Measurements from ENCODE around the gene PCBP3. TPM values are rescaled to one million over a fixed set of nuclear protein-coding genes. Genes with fewer than 3 reads are reported as not detected.

The PCBP3 gene
- total RNA-seq, 4 donors from 2014 or later, result 0.77 to 8.6 (median 3.2) TPM; not detected in 1

DNA sequence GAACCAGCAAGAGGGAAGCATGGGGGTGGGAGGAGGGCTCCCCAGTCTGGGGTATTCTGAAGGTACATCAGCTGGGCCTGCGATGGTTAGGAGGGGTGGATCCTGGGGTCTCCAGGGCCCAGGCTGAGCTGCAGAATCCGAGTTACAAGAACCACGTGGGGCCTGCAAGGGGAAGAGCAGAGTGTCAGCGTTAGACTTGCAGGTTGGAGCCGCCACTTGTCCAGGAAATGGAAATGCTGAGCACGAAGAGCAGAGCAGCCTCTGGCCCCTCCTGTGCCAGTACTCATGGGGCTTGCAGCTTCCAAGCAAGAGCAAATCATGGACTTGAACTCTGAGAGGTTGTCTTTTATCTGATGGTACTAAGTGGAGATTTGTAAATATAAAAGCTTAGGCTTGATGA, 290.6 kb downstream of the PCBP3 start:
- TF ChIP-seq POLR2A (IDR thresholded peaks at IDR 0.05), result no peak
- TF ChIP-seq, protein P1, sequence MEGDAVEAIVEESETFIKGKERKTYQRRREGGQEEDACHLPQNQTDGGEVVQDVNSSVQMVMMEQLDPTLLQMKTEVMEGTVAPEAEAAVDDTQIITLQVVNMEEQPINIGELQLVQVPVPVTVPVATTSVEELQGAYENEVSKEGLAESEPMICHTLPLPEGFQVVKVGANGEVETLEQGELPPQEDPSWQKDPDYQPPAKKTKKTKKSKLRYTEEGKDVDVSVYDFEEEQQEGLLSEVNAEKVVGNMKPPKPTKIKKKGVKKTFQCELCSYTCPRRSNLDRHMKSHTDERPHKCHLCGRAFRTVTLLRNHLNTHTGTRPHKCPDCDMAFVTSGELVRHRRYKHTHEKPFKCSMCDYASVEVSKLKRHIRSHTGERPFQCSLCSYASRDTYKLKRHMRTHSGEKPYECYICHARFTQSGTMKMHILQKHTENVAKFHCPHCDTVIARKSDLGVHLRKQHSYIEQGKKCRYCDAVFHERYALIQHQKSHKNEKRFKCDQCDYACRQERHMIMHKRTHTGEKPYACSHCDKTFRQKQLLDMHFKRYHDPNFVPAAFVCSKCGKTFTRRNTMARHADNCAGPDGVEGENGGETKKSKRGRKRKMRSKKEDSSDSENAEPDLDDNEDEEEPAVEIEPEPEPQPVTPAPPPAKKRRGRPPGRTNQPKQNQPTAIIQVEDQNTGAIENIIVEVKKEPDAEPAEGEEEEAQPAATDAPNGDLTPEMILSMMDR (IDR thresholded peaks at IDR 0.05), result no peak
- Histone ChIP-seq H3K4me1 (no peaks in the 10 kb centered on the region), H3K27ac (no peak overlapping the region), H3K9me3 (peaks cover 0 to 11% of the 10 kb centered on the region in 2 donors), H3K27me3 (no peaks in the 10 kb centered on the region), H3K36me3 (no peaks in the 10 kb centered on the region), H3K4me3 (no peak overlapping the region)
- intact Hi-C loops (cut with DNase I; ENCODE audit: low total_unique reads), result no loop called here
- DNase-seq, result no peak

DNA sequence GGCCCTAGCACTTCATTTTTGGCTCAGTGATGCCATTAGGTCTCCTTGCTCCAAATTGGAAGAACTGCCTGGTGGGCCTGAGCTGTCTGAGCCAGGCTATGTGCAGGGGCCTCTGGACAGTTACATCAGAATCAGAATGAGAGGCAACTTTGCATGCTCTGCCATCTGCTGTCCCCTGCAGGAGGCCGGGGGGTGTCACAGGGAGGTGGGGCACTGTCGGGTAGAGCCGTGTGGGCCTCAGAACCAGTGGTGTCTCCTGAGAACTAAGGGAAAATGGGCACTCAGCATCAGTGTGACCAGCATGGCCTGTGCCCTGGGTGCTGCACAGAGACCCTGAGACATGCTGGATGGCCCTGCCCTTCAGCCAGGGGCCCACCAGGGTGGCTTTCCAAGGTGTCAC, 291.0 kb downstream of the PCBP3 start:
- TF ChIP-seq, protein P1 (IDR thresholded peaks at IDR 0.05), result no peak
- TF ChIP-seq POLR2A (IDR thresholded peaks at IDR 0.05), result no peak
- H3K9me3 ChIP-seq, result peaks cover 0 to 11% of the 10 kb centered on the region in 2 donors
- H3K27me3 ChIP-seq, result no peaks in the 10 kb centered on the region
- H3K27ac ChIP-seq, result no peak overlapping the region
- DNase-seq, result no peak
- no peaks in the 10 kb centered on the region for H3K4me1 ChIP-seq
- no peak overlapping the region for H3K4me3 ChIP-seq
- intact Hi-C loops (cut with DNase I; ENCODE audit: low total_unique reads), result no loop called here
- no peaks in the 10 kb centered on the region for H3K36me3 ChIP-seq

DNA sequence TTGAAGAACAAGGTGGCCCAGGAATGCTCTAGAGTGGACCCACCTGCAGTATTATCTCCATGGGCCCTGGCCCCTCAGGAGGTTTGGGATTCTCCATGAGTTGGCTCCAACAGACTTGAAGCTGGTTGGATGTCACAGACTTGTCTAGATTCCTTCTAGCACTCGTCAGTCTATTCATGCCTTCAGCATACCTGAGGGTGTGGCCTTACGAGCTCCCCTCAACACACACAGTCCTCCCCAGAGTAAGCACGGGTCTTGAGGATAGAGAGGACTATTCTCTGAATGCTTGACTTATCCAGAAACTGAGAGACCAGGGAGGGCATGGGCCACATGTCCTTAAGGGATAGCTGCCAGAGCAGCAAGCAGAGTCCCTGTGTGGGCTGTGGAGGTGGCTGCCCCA, 292.1 kb downstream of the PCBP3 start:
- TF ChIP-seq, protein P1 (IDR thresholded peaks at IDR 0.05), result no peak
- no peak for TF ChIP-seq POLR2A (IDR thresholded peaks at IDR 0.05)
- H3K36me3 ChIP-seq, result no peaks in the 10 kb centered on the region
- H3K27me3 ChIP-seq, result no peaks in the 10 kb centered on the region
- peaks cover 0 to 11% of the 10 kb centered on the region in 2 donors for H3K9me3 ChIP-seq
- no peaks in the 10 kb centered on the region for H3K4me1 ChIP-seq
- no peak overlapping the region for H3K4me3 ChIP-seq
- DNase-seq, result no peak
- no peak overlapping the region for H3K27ac ChIP-seq
- intact Hi-C loops (cut with DNase I; ENCODE audit: low total_unique reads), result no loop called here

DNA sequence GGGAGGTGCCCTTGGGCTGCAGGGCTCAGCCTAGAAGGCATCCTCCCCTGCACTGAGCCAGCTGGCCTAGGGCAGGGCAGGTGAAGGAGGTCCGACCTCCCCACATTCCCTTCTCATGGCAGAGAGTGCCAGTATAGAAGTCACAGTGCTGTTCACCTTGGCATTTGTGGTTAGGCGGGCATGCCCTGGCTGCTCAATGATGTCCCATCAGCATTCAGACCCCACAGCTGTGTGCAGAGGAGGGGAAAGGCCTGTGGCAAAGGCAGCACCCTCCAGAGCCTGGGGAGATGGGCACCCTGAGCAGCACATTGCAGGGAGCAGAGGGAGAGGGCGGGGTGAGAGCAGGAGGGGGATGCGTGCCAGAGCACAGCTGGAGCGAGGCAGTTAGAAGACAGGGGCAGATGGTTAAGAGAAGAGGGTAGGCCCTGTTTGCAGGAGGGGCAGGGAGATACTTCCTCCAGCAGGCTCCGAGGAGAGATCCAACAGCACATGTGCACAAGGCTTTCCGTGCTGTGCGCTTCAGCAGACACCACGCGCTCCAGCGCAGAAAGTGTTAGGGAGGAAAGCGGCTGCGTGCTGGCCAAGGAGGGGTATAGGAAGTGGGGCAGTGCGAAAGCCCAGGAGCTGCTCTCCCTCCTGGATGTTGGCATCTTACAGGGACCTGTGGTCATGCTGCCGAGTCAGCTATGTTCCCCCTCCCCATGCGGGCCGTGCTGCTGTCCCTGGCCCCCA, 294.4 kb downstream of the PCBP3 start:
- H3K27me3 ChIP-seq, result no peaks in the 10 kb centered on the region
- peaks cover 0 to 11% of the 10 kb centered on the region in 2 donors for H3K9me3 ChIP-seq
- intact Hi-C loops (cut with DNase I; ENCODE audit: low total_unique reads), result no loop called here
- H3K4me1 ChIP-seq, result no peaks in the 10 kb centered on the region
- H3K36me3 ChIP-seq, result no peaks in the 10 kb centered on the region
- TF ChIP-seq, protein P1 (IDR thresholded peaks at IDR 0.05), result no peak
- no peak for TF ChIP-seq POLR2A (IDR thresholded peaks at IDR 0.05)
- H3K4me3 ChIP-seq, result no peak overlapping the region
- no peak overlapping the region for H3K27ac ChIP-seq
- DNase-seq, result no peak

DNA sequence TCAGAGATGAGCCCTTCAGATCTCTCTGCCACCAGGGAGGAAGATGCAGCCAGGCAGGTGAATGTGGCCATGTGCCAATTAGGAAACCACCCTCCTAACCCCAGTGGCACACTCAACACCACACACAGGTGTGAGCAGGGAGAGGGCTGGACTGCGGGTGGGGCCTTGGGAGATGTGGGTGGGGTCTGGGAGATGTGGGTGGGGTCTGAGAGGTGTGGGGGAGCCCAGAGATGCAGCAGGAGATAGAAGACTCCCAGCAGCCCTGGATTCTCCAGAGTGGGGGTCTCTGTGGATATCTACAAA, 294.9 kb downstream of the PCBP3 start:
- Histone ChIP-seq H3K27me3 (no peaks in the 10 kb centered on the region), H3K27ac (no peak overlapping the region), H3K36me3 (no peaks in the 10 kb centered on the region), H3K4me1 (no peaks in the 10 kb centered on the region), H3K4me3 (no peak overlapping the region), H3K9me3 (peaks cover 0 to 11% of the 10 kb centered on the region in 2 donors)
- intact Hi-C loops (cut with DNase I; ENCODE audit: low total_unique reads), result no loop called here
- DNase-seq, result no peak
- no peak for TF ChIP-seq POLR2A (IDR thresholded peaks at IDR 0.05)
- TF ChIP-seq, protein P1 (IDR thresholded peaks at IDR 0.05), result no peak
